Hindlimb muscle (tissue), 1 donor: ENCODE measurements around the gene TBXAS1. TPM values are rescaled to one million over a fixed set of nuclear protein-coding genes. Genes with fewer than 3 reads are reported as not detected.

Experiments
- DNase-seq: peaks from one replicate; pipeline ENCODE4 v3.0.0-alpha.2; 2013
- polyA plus RNA-seq: library from polyadenylated mRNA; unstranded; fragments of 120-200 nt; gene quantifications from one replicate; pipeline ENCODE4 v1.2.1, GENCODE V29; 2013; ENCODE audit not compliant: insufficient read length

The TBXAS1 gene
- polyA plus RNA-seq, 1 donor, result 6.4 TPM

GRCh38 chr7:139855498-139856270, 26.6 kb downstream of the TBXAS1 start:
- no peak for DNase-seq

GRCh38 chr7:139857791-139858190, 28.7 kb downstream of the TBXAS1 start:
- no peak for DNase-seq

- no peak for DNase-seq
Observed at GRCh38 chr7:139860090-139860775, 31.2 kb downstream of the TBXAS1 start.

- no peak for DNase-seq
Observed at GRCh38 chr7:139861803-139862202, 32.7 kb downstream of the TBXAS1 start.

- no peak for DNase-seq
Observed at GRCh38 chr7:139866047-139866837, 37.2 kb downstream of the TBXAS1 start.

GRCh38 chr7:139867847-139868246, 38.8 kb downstream of the TBXAS1 start:
- DNase-seq, result no peak

GRCh38 chr7:139869886-139870285, 40.8 kb downstream of the TBXAS1 start:
- no peak for DNase-seq

GRCh38 chr7:139870380-139870779, 41.3 kb downstream of the TBXAS1 start:
- DNase-seq, result no peak

- no peak for DNase-seq
Observed at GRCh38 chr7:139871331-139871730, 42.3 kb downstream of the TBXAS1 start.

- no peak for DNase-seq
Observed at GRCh38 chr7:139871820-139872219, 42.8 kb downstream of the TBXAS1 start.

GRCh38 chr7:139873593-139874301, 44.7 kb downstream of the TBXAS1 start:
- no peak for DNase-seq

GRCh38 chr7:139874302-139874629, 45.2 kb downstream of the TBXAS1 start:
- DNase-seq, result no peak

GRCh38 chr7:139875821-139876241, 46.8 kb downstream of the TBXAS1 start:
- no peak for DNase-seq

GRCh38 chr7:139876622-139877283, 47.7 kb downstream of the TBXAS1 start:
- DNase-seq, result no peak

- DNase-seq, result no peak
Observed at GRCh38 chr7:139883814-139884213, 54.8 kb downstream of the TBXAS1 start.

- DNase-seq, result no peak
Observed at GRCh38 chr7:139884441-139884840, 55.4 kb downstream of the TBXAS1 start.

GRCh38 chr7:139885511-139885910, 56.4 kb downstream of the TBXAS1 start:
- no peak for DNase-seq

- no peak for DNase-seq
Observed at GRCh38 chr7:139886206-139886605, 57.1 kb downstream of the TBXAS1 start.

- DNase-seq, result no peak
Observed at GRCh38 chr7:139886899-139887298, 57.8 kb downstream of the TBXAS1 start.

- DNase-seq, result no peak
Observed at GRCh38 chr7:139887992-139888481, 59.0 kb downstream of the TBXAS1 start.

GRCh38 chr7:139889186-139889871, 60.3 kb downstream of the TBXAS1 start:
- no peak for DNase-seq
